HL-60 (cell line): ENCODE measurements around the gene OGG1.

Source experiments
- DNase-seq, 2 experiments: peaks; one replicate each; pipeline ENCODE4 v3.0.0-alpha.2; 2010 to 2020; ENCODE audit warnings: low read depth in 1 of 2, low spot score in 1 of 2
- H3K27ac ChIP-seq: fragments of 250-450 bp; sonication (Bioruptor Pico); replicated peaks from 2 replicates; pipeline ENCODE4 v1.5.1; 2020; ENCODE audit warnings: mild to moderate bottlenecking, moderate library complexity
- H3K27me3 ChIP-seq: fragments of 250-450 bp; sonication (Bioruptor Pico); 2 replicates; pipeline ENCODE4 v1.5.1; 2021; ENCODE audit warnings: mild to moderate bottlenecking, moderate library complexity; ENCODE audit not compliant: insufficient read depth, poor library complexity, severe bottlenecking
- H3K4me3 ChIP-seq: replicated peaks from 2 replicates; pipeline ENCODE4 v1.5.1; 2011; ENCODE audit warnings: mild to moderate bottlenecking, control low read depth, low read length; ENCODE audit not compliant: insufficient read depth
- CTCF ChIP-seq: IDR thresholded peaks from one replicate; pipeline ENCODE4 v1.5.1; 2011; ENCODE audit warnings: low read length, control low read depth, inconsistent platforms; ENCODE audit not compliant: insufficient read depth
- GABPA ChIP-seq: IDR thresholded peaks from 2 replicates; pipeline ENCODE4 v1.6.1; 2012; ENCODE audit warnings: low read depth
- POLR2AphosphoS5 ChIP-seq: IDR thresholded peaks from 2 replicates; pipeline ENCODE4 v1.6.1; 2012; ENCODE audit warnings: low read depth
- SPI1 ChIP-seq: IDR thresholded peaks from 2 replicates; pipeline ENCODE4 v1.6.1; 2012; ENCODE audit warnings: low read depth, mild to moderate bottlenecking, borderline replicate concordance
- TF ChIP-seq, protein P1 (sequence below): IDR thresholded peaks from 2 replicates; pipeline ENCODE4 v1.6.1; 2012; ENCODE audit warnings: low read depth; ENCODE audit not compliant: insufficient replicate concordance

The OGG1 gene

GRCh38 chr3:9721015-9721699 lies 28.6 kb upstream of the OGG1 start:
- H3K27me3 ChIP-seq = no peaks in the 10 kb centered on the region
- no peak overlapping the region for H3K27ac ChIP-seq
- no peak for TF ChIP-seq GABPA
- TF ChIP-seq, protein P1, sequence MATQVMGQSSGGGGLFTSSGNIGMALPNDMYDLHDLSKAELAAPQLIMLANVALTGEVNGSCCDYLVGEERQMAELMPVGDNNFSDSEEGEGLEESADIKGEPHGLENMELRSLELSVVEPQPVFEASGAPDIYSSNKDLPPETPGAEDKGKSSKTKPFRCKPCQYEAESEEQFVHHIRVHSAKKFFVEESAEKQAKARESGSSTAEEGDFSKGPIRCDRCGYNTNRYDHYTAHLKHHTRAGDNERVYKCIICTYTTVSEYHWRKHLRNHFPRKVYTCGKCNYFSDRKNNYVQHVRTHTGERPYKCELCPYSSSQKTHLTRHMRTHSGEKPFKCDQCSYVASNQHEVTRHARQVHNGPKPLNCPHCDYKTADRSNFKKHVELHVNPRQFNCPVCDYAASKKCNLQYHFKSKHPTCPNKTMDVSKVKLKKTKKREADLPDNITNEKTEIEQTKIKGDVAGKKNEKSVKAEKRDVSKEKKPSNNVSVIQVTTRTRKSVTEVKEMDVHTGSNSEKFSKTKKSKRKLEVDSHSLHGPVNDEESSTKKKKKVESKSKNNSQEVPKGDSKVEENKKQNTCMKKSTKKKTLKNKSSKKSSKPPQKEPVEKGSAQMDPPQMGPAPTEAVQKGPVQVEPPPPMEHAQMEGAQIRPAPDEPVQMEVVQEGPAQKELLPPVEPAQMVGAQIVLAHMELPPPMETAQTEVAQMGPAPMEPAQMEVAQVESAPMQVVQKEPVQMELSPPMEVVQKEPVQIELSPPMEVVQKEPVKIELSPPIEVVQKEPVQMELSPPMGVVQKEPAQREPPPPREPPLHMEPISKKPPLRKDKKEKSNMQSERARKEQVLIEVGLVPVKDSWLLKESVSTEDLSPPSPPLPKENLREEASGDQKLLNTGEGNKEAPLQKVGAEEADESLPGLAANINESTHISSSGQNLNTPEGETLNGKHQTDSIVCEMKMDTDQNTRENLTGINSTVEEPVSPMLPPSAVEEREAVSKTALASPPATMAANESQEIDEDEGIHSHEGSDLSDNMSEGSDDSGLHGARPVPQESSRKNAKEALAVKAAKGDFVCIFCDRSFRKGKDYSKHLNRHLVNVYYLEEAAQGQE = no peak
- no peak for TF ChIP-seq SPI1
- no peak for TF ChIP-seq CTCF
- no peak for TF ChIP-seq POLR2AphosphoS5
- DNase-seq = no peak
- H3K4me3 ChIP-seq = no peak overlapping the region

- H3K27me3 ChIP-seq = no peaks in the 10 kb centered on the region
- H3K27ac ChIP-seq = peak overlapping the region; percentile 20; the same call in 1 of the 2 replicates
- peak in 1 of 2 experiments; percentile 39 for DNase-seq
- H3K4me3 ChIP-seq = no peak overlapping the region
- TF ChIP-seq GABPA (no peak), SPI1 (peak; percentile 38; the same call in 1 of the 2 replicates), POLR2AphosphoS5 (no peak)
- TF ChIP-seq, protein P1 = no peak
These were observed 28.1 kb upstream of the OGG1 start for GRCh38 chr3:9721700-9722060.

GRCh38 chr3:9725775-9726515 lies 23.8 kb upstream of the OGG1 start:
- no peak overlapping the region for H3K27ac ChIP-seq
- no peak for DNase-seq
- H3K4me3 ChIP-seq = no peak overlapping the region

More at GRCh38 chr3:9725775-9726515, 23.8 kb upstream of the OGG1 start:
- no peaks in the 10 kb centered on the region for H3K27me3 ChIP-seq
- no peak for TF ChIP-seq SPI1
- TF ChIP-seq, protein P1 = no peak
